Measurements from ENCODE around the gene ARFGAP1.

Gene ARFGAP1

DNA sequence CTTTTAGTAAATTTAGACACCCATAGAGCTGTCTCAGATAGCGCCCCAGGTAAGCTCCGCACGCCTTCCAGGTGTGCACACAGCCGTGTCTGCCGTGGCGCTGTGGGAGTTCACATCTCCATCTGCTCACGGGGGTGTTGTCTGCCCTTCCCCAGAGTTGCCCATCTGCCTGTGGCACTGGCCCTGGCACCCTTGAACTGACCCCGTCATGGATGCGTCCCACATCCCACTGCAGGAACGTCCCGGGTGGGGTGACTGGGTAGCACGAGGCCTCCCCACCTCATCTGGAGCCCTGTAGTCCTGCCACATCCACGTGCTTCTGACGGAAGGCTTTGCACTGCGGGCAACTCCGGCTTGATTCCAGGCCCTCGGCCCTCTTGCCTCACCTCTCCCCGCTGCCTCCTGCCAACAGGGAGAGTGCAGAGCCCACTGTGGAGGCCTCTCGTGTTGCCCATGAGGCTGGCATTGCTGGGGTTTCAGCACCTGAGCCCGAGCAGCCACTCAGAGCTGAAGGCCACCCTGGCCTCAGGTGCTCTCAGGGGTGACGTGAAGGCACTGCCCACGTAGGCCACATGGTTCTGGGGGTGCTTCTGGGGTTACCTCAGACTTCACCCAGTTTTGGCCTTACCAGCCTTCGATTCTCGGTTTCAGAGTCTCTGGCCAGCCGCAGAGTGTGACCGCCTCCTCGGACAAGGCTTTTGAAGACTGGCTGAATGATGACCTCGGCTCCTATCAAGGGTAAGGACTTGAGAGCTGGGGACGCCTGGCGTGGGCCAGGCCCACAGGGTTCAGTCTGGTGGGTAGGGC, 5.1 kb downstream of the ARFGAP1 start:
- DNase-seq (ENCODE audit: low spot score) = no peak

DNA sequence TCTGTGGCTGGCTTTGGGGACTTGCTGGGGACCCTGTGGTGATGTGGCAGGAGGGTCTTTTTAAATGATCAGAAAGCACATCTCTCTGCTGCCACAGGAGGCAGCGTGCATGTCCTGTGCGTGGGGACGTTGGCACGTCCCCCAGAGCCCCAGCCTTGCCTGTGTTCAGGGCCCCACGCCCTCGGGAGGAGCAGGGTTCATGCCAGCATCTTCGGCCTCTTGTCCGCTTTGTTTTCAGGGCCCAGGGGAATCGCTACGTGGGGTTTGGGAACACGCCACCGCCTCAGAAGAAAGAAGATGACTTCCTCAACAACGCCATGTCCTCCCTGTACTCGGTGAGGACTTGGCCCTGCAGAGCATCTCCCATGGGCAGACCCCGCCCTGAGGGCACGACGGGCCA, 6.0 kb downstream of the ARFGAP1 start:
- DNase-seq (ENCODE audit: low spot score) = no peak

DNA sequence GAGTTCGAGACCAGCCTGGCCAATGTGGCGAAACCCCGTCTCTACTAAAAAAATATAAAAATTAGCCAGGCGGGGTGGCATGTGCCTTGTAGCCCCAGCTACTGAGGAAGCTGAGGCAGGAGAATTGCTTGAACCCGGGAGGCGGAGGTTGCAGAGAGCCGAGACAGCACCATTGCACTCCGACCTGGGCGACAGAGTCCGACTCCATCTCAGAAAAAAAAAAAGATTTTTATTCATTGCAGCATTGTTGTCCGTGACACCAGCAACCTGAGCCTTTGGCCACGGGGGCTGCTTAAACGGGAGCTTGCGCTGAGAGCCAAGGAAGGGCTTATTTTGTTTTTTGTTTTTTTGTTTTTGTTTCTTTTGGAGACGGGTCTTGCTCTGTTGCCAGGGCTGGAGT, 7.3 kb downstream of the ARFGAP1 start:
- no peak for DNase-seq (ENCODE audit: low spot score)

DNA sequence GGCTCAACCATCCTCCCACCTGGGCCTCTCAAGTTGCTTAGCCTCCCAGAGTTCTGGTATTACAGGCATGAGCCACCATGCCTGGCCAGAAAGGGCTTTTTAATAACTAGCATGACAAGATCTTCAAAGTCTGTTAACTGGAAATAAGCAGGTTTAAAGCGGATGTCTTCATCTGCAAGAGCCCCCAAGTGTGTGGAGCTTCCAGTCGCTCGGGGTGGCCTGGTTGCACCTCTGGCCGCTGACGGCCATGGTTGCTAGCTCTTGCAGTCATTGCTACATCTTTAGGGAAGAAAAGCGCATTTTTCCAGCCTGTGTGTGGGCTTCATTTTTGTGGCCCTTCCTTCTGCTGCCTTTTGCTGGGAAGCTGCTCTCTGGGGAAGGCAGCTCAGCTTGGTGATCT, 7.8 kb downstream of the ARFGAP1 start:
- DNase-seq (ENCODE audit: low spot score) = no peak

DNA sequence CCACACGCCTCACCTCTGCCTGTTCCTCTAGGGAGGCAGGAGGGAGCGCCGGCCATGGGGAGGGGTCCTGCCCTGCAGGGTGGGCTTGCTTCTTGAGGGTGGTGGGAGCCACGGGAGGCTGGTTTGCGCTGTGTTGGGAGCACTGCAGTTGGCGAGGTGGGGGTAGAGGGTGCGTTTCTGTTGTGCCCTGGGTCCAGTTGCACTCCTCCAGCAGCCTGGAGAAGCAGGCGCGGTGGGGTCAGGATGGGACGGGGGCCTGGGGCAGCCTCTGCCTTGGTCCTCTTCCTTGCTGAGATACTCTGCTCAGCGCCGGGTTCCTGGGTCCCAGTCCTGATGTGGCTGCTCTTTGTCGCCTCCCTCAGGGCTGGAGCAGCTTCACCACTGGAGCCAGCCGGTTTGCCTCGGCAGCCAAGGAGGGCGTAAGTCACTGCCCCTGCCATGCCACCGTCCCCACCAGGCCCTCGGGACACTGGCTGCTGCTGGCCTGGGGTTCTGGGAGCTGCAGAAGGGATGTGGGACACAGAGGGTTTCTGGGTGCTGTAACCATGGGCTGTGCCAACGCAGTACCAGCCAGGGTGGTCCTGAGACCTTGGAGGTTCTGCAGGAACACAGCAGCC, 8.4 kb downstream of the ARFGAP1 start:
- DNase-seq (ENCODE audit: low spot score) = no peak

DNA sequence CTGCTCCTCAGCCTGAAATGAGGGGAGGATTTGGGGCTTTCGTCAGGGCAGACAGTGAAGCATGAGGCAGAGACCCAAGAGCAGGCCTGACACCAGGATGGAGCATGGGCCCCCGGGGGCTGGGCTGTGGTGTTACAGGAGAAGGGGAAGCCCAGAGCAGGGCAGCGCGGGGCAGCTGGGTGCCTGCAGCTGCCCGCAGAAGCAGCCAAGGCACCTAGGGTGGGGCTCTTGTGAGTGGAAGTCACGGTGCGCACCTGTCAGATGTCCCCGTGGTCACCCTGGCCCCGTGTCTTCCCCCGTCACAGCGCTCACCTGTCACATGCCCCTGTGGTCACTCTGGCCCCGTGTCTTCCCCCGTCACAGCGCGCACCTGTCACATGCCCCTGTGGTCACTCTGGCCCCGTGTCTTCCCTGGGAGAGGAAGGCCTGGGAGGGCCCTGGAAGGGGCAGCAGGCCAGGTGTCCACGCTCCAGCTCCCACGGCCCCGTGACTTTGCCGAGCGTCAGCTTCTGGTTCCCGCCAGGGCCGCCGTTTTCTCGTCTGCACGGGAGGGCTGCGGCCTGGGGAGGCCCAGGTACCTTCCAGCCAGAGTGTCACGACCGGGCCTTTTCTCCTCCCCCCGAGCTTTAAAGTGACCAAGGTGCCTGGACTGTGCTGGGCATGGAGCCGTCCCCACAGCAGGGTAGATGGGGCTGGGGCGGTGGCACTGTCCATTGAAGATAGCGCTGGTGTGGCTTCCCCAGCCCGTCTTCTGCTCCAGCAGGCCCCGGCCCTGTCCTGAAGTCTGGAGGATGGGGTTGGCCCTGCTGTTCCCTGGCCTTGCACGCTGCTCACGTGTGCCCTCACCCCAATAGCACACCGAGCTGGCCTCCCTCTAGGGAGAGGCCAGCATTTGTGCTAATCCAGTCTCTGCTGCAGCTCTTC, 9.4 kb downstream of the ARFGAP1 start:
- no peak for DNase-seq (ENCODE audit: low spot score)

DNA sequence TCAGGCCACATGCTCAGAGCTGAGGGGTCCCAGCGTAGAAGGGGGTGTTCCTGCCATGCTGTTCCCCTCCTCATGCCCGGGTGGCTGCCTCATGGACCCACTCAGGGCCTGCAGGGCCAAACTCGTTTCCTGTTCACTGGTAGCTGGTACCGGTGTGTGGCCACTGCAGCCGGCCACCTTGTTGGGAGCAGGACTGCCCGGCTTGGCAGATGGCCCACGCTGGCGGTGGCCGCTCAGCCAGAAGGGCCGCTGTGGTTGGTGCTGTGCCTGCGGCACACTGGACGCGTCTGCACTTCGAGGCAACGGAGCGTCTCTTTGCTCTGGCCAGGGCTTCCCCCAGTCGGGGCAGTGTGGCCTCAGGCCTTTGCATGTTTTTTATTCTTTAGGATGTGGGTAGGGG, 10.3 kb downstream of the ARFGAP1 start:
- DNase-seq (ENCODE audit: low spot score) = no peak

DNA sequence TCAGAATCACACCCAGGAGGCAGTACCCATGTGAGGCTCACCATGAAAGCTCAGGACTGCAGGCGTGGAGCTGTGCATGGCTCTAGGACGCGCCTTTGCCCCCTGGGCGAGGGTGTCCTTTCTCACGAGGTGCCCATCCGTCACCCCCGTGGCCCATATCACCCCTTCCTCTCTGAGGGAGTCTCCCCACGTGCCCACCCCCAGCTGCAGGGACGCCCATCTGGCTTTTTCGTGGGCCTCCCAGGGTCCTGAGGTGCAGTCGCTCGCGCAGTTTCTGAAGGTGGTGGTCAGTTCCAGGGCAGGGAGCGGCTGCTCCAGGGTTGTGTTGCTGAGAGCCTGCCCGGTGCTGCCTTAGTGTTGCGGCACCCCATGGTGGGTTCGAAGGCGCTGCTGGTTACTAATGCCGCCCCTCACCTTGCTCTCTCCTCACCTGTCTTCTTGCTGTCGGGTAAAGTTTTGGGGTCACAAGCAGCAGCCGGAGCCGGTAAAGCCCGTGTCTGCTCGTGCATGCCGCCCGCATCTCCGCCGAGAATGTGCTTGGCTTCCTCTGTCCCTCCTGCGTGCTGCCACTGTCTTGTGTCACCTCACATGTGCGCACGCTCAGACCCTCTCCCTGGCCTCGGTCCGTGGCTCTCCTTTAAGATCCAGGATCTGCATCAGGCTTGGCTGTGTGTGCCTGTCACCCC, 10.9 kb downstream of the ARFGAP1 start:
- no peak for DNase-seq (ENCODE audit: low spot score)

DNA sequence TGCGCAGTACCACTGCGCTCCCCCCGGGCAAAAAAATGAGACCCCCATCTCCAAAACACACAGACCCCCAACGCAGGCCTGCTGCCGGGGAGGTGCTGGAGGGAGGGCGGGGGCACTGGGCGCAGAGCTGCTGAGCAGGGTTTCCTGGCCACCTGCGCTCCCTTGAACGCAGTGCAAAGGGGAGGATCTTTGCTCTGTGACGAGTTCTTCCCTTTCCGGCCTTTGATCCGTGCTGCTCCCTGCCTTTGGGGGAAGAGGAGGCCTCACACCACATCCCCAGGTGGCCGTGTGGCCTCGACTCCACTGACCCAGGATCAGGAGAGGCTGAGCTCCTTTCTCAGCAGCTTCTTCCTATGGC, 11.4 kb downstream of the ARFGAP1 start:
- DNase-seq (ENCODE audit: low spot score) = peak; percentile 85

DNA sequence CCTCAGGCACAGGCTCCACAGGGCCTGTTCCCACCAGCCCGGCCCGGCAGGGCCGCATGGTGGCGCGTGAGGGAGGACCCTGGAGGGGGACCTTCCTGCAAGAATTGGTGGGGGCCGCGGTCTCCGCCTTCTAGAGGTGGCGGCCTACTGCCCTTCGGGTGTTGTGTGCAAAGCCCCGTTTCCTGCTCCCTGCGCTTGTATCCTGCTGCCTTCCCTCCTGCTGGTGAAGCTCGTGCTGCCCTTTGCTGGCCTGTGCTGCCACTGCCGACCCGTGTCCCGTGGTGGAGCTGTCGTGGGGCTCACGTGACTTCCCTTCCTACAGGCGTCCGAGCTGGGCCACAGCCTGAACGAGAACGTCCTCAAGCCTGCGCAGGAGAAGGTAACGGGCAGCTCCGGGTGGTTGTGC, 11.9 kb downstream of the ARFGAP1 start:
- DNase-seq (ENCODE audit: low spot score) = peak; percentile 78

DNA sequence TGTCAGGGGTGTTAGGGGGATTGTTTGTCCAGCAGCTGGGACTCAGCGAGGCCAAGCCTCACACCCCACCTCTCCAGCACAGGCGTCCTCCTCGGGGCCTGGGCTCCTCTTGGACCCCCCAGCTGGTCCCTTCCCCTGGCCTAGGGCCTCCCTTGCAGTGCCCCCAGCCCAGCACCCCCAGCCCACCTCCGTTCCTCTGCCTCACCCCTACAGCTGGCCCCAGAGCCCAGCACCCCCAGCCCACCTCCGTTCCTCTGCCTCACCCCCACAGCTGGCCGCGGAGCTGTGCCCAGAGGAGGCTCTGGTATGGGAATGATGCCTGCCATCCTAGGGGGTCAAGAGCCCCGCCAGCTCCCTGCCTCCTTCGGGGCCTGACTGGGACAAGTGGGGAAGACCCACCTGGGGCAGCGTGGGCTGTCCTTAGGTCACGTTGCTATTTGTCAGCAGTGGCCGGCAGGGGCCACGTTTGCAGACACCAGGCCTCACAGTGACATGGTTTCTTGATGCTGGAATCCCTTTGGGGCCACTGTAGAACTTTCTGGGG, 12.4 kb downstream of the ARFGAP1 start:
- DNase-seq (ENCODE audit: low spot score) = no peak

DNA sequence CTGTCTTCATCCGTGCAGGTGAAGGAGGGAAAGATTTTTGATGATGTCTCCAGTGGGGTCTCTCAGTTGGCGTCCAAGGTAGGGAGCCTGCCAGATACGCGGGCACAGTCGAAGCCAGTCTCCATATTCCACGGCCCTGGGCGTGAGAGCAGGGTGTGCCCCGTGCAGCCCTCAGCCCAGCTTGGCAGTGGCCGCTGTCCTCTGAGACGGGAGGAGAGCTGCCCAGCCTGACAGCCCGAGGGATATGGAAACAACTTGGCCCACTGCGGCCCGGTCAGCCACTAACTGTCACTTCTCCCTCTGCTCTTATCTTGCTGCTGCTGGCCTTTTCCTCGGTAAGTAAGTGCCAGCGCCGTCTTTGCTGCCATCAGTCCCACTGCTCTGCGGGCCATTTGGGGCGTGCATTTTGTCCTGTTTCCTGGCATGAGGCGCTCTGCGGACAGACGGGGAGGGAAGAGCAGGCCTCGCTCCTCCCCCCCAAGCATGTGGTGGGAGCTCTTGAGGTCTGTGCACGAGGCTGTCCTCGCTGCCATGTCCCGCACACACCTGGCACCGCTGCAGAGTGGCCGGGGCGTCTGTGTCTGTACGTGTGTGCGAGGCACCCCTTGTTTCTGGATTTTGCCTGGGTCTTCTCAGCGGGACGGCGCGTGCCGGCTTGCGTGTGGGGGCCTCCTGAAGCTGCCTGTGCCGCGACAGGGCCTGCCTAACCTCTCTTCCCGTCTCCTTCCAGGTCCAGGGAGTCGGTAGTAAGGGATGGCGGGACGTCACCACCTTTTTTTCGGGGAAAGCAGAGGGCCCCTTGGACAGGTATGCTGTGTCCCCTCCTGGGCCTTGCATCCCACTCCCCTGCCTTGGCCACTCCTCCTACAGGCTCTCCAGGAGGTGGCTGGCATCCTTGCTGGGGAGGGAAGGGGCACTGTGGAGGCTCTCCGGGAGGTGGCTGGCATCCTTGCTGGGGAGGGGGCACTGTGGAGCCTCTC, 13.3 kb downstream of the ARFGAP1 start:
- DNase-seq (ENCODE audit: low spot score) = no peak

DNA sequence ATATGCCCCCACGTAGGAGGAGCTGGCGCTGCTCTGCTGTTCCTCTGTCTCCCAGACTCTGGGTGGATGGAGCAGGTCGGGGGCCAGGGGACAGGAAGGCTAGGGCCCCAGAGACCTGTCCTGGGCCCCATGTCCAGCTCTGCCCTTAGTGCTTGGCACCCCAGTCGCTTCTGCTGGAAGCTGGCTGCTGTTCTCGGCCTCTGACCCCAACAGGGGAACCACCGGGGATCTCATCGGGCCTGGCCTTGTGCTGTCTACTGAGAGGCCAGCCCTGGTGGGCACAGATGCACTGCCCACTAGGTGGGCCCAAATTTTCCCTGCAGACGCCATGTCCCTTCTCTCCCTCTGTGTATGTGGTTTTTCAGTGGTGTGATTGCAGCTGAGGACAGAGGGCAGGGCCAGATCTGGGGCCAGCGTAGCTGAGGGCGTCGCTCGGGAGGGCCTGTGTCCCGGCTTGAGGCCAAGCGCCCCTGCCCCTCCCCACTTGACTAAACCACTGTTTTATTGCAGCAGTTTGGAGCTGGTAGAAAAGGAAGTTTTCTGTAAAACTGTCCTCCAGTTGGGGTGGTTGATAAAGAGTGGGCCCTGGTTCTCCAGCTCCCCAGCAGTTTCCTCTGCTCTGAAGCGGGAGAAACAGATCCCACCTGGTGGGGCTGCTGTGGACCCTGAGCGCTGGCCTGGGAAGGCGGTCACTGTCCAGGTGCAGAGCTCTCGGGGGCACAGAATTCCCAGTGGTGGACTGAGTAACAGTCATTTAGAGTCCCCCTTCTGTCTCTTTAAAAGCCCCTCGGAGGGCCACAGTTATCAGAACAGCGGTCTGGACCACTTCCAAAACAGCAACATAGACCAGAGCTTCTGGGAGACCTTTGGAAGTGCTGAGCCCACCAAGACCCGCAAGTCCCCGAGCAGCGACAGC, 14.4 kb downstream of the ARFGAP1 start:
- DNase-seq (ENCODE audit: low spot score) = no peak

DNA sequence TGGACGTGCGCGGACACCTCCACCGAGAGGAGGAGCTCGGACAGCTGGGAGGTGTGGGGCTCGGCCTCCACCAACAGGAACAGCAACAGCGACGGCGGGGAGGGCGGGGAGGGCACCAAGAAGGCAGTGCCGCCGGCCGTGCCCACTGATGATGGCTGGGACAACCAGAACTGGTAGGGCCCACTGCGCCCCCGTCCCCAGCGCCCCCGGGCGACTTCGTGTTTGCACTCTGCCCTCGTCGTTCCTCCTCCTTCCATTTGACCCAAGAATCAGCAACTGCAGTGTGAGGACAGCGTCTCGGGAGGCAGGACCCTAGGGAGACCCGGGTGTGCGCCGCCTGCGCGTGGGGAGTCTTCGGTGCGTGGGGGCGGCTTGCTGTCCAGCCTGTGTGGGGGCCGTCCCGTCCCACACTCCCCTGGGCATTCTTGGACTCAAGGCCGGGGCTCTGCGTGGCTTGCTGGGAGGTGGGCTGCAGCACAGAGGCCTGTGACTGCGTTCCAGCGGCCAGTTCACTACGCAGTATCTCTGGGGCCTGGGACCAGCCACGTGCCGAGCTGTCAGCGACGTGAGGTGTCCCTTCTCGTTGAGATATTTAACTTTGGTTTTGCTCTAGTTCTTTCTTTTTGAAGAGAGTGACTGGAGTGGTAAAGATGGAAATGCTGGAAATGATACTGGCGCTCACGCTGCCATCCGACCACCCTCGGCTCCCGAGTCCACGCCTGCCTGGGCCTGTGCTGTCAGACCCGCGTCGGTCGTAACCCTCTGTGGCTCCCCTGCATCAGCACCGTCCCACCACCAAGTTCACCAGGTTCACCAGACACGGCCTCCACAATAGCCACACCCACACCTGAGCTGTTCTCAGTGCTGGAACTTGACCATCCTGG, 15.3 kb downstream of the ARFGAP1 start:
- DNase-seq (ENCODE audit: low spot score) = no peak

DNA sequence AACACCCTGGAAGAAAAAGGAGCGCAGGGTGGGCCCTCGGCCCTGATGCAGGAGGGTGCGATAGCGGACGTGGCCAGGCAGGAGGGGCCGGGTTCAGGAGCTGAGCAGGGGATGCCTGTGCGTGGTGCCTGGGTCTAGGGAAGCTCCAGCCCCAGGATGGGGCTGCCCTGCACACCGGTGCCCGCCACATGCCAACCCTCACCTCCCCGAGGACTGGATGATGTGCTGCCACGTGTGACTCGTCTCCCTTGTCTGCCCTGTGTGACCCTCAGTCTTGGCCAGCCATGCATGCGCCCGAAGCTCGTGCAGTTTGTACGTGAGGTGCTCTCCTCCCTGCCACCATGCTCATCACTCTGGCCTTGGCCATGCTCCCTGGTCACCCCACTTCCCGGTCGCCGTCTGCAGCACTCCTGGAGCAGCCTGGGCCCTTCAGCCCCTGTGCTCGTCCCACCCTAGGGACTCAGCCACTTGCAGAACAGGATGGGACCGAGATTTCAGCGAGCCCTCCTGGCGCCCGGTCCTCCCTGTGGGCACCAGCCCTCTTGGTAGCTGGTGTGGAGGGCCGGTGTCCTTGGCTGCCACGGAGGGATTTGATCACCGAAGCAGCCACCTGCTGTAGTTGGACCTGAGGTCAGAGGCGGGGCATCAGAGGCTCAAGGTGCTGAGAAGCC, 16.1 kb downstream of the ARFGAP1 start:
- DNase-seq (ENCODE audit: low spot score) = no peak

DNA sequence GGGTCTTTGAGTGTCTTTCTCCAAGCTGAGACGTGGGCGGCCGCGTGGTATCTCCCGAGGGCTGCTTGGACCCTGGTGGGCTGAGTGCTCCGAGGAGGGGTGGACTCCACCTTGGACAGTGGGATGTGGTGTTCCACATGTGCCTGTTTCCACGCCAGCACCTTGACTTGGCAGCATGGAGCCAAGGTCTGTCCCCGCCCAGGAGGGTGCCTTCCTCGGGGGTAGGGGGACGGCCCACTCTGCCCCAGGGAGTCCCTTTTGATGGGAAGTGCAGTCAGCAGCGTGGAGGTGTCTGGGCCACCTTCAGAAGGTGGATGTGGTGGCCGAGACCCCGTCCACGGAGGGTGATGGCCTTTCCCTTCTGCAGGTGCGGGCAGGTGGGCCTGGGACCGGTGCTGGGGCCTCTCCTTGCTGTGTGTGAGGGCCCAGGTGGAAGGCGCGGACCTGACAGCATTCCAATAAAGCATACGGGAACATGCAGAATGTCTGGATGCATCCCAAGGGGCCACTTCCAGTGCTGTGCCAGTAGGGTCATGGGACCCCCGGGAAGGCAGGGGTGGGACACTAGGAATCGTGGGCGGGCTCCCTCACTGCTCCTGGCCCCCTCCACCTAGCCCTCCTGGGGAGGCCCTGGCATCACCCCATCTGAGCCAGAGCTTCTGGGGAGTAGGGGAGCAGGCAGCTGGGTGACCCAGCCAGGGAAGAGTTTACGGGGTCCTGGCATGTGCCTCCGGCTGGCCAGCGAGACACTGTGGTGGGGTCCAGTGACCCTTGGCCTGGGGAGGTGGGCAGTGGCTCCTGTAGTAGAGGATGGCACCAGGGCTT, 16.9 kb downstream of the ARFGAP1 start:
- DNase-seq (ENCODE audit: low spot score) = no peak

DNA sequence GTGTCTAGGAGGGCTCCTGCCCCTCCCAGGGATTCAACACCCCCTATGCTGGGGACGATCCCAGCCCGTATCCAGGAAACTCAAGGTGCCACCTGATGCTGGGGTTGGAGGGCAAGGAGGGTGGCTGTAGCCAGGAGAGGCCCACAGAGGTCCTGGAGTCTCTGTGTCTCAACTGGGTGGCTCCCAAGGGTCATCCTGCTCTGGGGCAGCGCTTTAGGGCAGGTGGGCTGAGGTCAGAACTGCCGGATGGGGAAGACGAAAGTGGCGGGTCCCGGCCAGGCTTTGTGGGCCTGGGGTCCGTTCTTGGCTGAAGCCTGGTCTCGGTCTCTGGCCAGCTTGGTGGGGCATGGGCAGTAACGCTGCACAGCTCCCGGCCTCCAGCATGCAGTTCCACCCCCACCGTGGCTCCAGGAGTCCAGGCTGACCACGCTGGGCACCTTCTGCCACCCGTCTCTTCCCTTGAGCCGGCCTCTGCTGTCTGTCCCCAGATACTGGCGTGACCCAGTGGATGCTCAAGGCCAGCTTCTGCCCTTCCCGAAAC, 17.6 kb downstream of the ARFGAP1 start:
- no peak for DNase-seq (ENCODE audit: low spot score)
